Measurements from ENCODE around the gene GRK5.

Gene GRK5

GRCh38 chr10:119421891-119422681, 214.7 kb downstream of the GRK5 start:
- no peaks in the 10 kb centered on the region for H3K27me3 ChIP-seq (ENCODE audit: low read length)
- no peak overlapping the region for H2AFZ ChIP-seq (ENCODE audit: low read depth, low read length, severe bottlenecking)
- H3K79me2 ChIP-seq (ENCODE audit: insufficient read depth, low read length) = no peaks in the 10 kb centered on the region
- no peaks in the 10 kb centered on the region for H3K9me3 ChIP-seq (ENCODE audit: insufficient read depth, low read length)
- no peak overlapping the region for H3K4me3 ChIP-seq (ENCODE audit: insufficient read depth, low read length, poor library complexity, severe bottlenecking)
- no peaks in the 10 kb centered on the region for H3K36me3 ChIP-seq (ENCODE audit: low read length)
- H3K9me2 ChIP-seq (replicated peaks; ENCODE audit: insufficient read depth, low read length) = no peaks in the 10 kb centered on the region
- no peak overlapping the region for H3K4me2 ChIP-seq (ENCODE audit: low read depth, low read length, poor library complexity, severe bottlenecking)
- H3F3A ChIP-seq (ENCODE audit: insufficient read depth) = no peaks in the 10 kb centered on the region
- no peak overlapping the region for H3K27ac ChIP-seq (ENCODE audit: low read depth, low read length)
- H4K20me1 ChIP-seq (ENCODE audit: low read depth, low read length) = no peaks in the 10 kb centered on the region
- H3K9ac ChIP-seq (ENCODE audit: low read length) = no peak overlapping the region
- no peak for TF ChIP-seq EZH2phosphoT487 (conservative IDR thresholded peaks at IDR 0.05; ENCODE audit: low read length)
- TF ChIP-seq, protein P1, sequence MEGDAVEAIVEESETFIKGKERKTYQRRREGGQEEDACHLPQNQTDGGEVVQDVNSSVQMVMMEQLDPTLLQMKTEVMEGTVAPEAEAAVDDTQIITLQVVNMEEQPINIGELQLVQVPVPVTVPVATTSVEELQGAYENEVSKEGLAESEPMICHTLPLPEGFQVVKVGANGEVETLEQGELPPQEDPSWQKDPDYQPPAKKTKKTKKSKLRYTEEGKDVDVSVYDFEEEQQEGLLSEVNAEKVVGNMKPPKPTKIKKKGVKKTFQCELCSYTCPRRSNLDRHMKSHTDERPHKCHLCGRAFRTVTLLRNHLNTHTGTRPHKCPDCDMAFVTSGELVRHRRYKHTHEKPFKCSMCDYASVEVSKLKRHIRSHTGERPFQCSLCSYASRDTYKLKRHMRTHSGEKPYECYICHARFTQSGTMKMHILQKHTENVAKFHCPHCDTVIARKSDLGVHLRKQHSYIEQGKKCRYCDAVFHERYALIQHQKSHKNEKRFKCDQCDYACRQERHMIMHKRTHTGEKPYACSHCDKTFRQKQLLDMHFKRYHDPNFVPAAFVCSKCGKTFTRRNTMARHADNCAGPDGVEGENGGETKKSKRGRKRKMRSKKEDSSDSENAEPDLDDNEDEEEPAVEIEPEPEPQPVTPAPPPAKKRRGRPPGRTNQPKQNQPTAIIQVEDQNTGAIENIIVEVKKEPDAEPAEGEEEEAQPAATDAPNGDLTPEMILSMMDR (IDR thresholded peaks at IDR 0.05; ENCODE audit: insufficient read depth, low read length, poor library complexity, severe bottlenecking) = no peak

- H4K20me1 ChIP-seq (ENCODE audit: low read depth, low read length) = no peaks in the 10 kb centered on the region
- no peaks in the 10 kb centered on the region for H3K27me3 ChIP-seq (ENCODE audit: low read length)
- no peak overlapping the region for H2AFZ ChIP-seq (ENCODE audit: low read depth, low read length, severe bottlenecking)
- no peak overlapping the region for H3K4me2 ChIP-seq (ENCODE audit: low read depth, low read length, poor library complexity, severe bottlenecking)
- H3K9me2 ChIP-seq (replicated peaks; ENCODE audit: insufficient read depth, low read length) = no peaks in the 10 kb centered on the region
- no peak overlapping the region for H3K4me3 ChIP-seq (ENCODE audit: insufficient read depth, low read length, poor library complexity, severe bottlenecking)
- H3K9me3 ChIP-seq (ENCODE audit: insufficient read depth, low read length) = no peaks in the 10 kb centered on the region
- H3K36me3 ChIP-seq (ENCODE audit: low read length) = no peaks in the 10 kb centered on the region
- H3K79me2 ChIP-seq (ENCODE audit: insufficient read depth, low read length) = no peaks in the 10 kb centered on the region
- no peak overlapping the region for H3K9ac ChIP-seq (ENCODE audit: low read length)
- no peak overlapping the region for H3K27ac ChIP-seq (ENCODE audit: low read depth, low read length)
- no peak for TF ChIP-seq EZH2phosphoT487 (conservative IDR thresholded peaks at IDR 0.05; ENCODE audit: low read length)
- TF ChIP-seq, protein P1 (IDR thresholded peaks at IDR 0.05; ENCODE audit: insufficient read depth, low read length, poor library complexity, severe bottlenecking) = no peak
- no peaks in the 10 kb centered on the region for H3F3A ChIP-seq (ENCODE audit: insufficient read depth)
These were observed 215.5 kb downstream of the GRK5 start for GRCh38 chr10:119422682-119423509.

DNA sequence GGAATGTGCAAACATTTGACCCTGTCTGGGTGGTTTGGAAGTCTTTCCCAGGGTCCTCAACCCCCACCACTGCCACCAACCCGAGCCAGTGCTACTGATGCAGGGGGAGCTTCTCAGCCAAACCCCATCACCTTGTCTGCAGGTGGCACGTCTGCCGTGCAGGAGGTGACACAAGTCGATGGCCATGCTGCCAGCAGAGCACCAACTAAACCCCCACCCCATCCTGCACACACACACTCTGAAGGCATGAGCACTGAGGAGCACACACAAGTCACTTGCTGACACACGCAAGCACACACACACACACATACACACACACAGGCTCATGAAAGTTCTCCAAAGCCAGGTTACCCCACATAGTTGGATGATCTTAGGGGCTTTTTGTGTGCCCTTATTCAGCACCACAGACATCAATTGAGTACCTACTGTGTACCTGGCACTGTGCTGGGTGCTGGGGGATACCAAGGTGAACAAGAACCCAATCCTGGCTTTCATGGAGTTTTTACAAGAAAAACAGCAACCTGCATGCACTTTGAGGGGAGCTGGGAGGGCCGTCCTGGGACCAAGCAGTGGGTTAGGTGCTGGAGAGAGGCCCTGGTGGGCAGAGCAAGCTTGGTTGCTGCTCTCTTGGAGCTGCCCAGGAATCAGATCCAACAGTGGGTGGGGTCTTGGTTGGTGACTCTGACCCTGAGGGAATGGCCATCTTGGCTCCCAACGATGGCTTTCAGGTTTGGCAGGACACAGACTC, 216.3 kb downstream of the GRK5 start:
- Histone ChIP-seq H4K20me1 (ENCODE audit: low read depth, low read length) (no peaks in the 10 kb centered on the region), H3K36me3 (ENCODE audit: low read length) (no peaks in the 10 kb centered on the region), H3K9me3 (ENCODE audit: insufficient read depth, low read length) (no peaks in the 10 kb centered on the region), H3K79me2 (ENCODE audit: insufficient read depth, low read length) (no peaks in the 10 kb centered on the region), H3K9me2 (replicated peaks; ENCODE audit: insufficient read depth, low read length) (no peaks in the 10 kb centered on the region), H3F3A (ENCODE audit: insufficient read depth) (no peaks in the 10 kb centered on the region), H3K4me3 (ENCODE audit: insufficient read depth, low read length, poor library complexity, severe bottlenecking) (no peak overlapping the region), H3K27ac (ENCODE audit: low read depth, low read length) (no peak overlapping the region), H3K4me2 (ENCODE audit: low read depth, low read length, poor library complexity, severe bottlenecking) (no peak overlapping the region), H2AFZ (ENCODE audit: low read depth, low read length, severe bottlenecking) (no peak overlapping the region), H3K9ac (ENCODE audit: low read length) (no peak overlapping the region), H3K27me3 (ENCODE audit: low read length) (no peaks in the 10 kb centered on the region)
- TF ChIP-seq, protein P1 (IDR thresholded peaks at IDR 0.05; ENCODE audit: insufficient read depth, low read length, poor library complexity, severe bottlenecking) = no peak
- TF ChIP-seq EZH2phosphoT487 (conservative IDR thresholded peaks at IDR 0.05; ENCODE audit: low read length) = no peak
